ENCODE data around the gene CRELD1. TPM values are rescaled to one million over a fixed set of nuclear protein-coding genes. Genes with fewer than 3 reads are reported as not detected.

Gene CRELD1
- total RNA-seq, 5 donors from 2014 or later (not counting 1 experiment from before 2014, with no cell fraction given) = 23.0 to 55.2 (median 48.0) TPM

DNA sequence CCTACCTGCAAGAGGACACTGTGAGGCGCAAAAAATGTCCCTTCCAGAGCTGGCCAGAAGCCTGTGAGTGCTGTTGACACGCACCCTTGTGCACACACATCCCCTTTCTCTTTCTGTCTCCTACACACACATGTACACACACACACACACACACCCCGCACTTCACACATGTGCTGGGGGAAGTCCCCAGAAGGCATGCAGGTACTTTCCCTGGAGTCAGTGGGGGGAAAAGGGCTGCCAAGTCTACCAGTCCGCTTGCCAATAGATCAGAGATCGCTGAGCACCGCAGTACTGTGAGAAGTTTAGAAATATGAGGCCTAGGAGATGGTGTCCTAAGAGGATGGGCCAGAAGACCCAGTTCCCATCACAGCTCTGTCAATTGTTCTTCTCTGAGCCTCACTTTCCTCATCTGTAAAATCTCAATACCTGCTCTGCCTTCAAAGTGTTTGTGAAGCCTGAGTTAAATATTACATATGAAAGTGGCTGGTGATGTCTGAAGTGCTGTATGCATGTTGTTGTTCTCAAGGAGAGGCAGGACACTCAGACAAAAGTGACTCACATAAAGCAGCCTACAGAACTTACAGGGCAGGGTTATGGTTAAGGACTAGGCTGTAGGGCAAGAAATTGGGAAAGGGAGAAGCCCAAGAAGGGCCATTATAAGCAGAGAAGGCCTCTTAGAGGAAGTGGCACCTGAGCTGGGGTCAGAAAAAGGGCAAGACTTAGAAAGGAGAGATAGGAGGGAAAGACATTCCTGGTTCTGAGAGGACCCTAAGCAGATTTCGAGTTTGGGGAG lies 24.2 kb upstream of the CRELD1 start:
- 80% methylated on average over 5 of the region's 7 CpGs for WGBS (ENCODE audit: insufficient coverage)
- Histone ChIP-seq H3K27me3 (replicated peaks in 1 of 2; ENCODE audit: control insufficient read depth in 2 of 2, extremely low read depth in 1 of 2, insufficient read depth in 2 of 2, low read length in 1 of 2) (peaks cover 0 to 11% of the 10 kb centered on the region in 2 experiments), H3K4me1 (ENCODE audit: control insufficient read depth in 1 of 2, extremely low read depth in 1 of 2, insufficient read depth in 2 of 2, low read length in 2 of 2) (peaks cover 0 to 9% of the 10 kb centered on the region in 2 experiments), H3K36me3 (ENCODE audit: control insufficient read depth in 2 of 2, extremely low read depth in 1 of 2, insufficient read depth in 1 of 2, low read length in 1 of 2) (no peaks in the 10 kb centered on the region), H3K9me3 (no peaks in the 10 kb centered on the region), H3K4me3 (ENCODE audit: control insufficient read depth in 1 of 2, extremely low read depth in 1 of 2, low read length in 1 of 2) (no peak overlapping the region), H3K27ac (ENCODE audit: low read length) (no peak overlapping the region)
- DNase-seq = peak in 1 of 35 experiments; percentile 32
- Mint-ChIP-seq H3K9me3 (no peaks in the 10 kb centered on the region), H3K27me3 (no peaks in the 10 kb centered on the region), H3K27ac (peak overlapping the region in 1 of 2 donors; percentile 30), H3K4me3 (no peak overlapping the region), H3K36me3 (no peaks in the 10 kb centered on the region), H3K4me1 (peaks cover 0 to 22% (median 6%) of the 10 kb centered on the region in 3 donors)
- POLR2A ChIA-PET = interaction anchor here in 1 of 2 donors (0.6 kb wide), 1 partner anchor 412 kb away, joined by 9 read pairs; no protein-coding TSS in a partner anchor
- no peak for ATAC-seq (replicated peaks in 1 of 4)
- CTCF ChIA-PET = no interaction called here

DNA sequence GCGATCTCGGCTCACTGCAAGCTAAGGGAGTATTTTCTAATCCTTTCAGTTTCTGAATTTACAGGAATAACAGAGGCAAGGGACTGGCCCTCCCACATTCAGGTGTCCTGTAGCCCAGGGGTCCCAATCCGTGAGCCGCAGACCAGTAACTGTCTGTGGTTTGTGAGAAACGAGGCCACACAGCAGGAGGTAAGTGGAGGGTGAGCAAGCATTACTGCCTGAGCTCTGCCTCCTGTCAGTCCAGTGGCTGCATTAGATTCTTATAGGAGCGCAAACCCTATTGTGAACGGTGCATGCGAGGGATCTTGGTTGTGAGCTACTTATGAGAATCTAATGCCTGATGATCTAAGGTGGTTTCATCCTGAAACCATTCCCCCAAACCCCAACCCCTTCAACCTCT lies 21.8 kb upstream of the CRELD1 start:
- Histone ChIP-seq H3K9me3 (no peaks in the 10 kb centered on the region), H3K27ac (ENCODE audit: low read length) (no peak overlapping the region), H3K4me1 (ENCODE audit: control insufficient read depth in 1 of 2, extremely low read depth in 1 of 2, insufficient read depth in 2 of 2, low read length in 2 of 2) (peaks cover 3 to 28% of the 10 kb centered on the region in 2 experiments), H3K4me3 (ENCODE audit: control insufficient read depth in 1 of 2, extremely low read depth in 1 of 2, low read length in 1 of 2) (no peak overlapping the region), H3K27me3 (replicated peaks in 1 of 2; ENCODE audit: control insufficient read depth in 2 of 2, extremely low read depth in 1 of 2, insufficient read depth in 2 of 2, low read length in 1 of 2) (peaks cover 0 to 29% of the 10 kb centered on the region in 2 experiments), H3K36me3 (ENCODE audit: control insufficient read depth in 2 of 2, extremely low read depth in 1 of 2, insufficient read depth in 1 of 2, low read length in 1 of 2) (no peaks in the 10 kb centered on the region)
- Mint-ChIP-seq H3K4me1 (peaks cover 0 to 37% (median 18%) of the 10 kb centered on the region in 3 donors), H3K9me3 (no peaks in the 10 kb centered on the region), H3K27ac (peak overlapping the region in 1 of 2 donors; percentile 66), H3K4me3 (no peak overlapping the region), H3K36me3 (no peaks in the 10 kb centered on the region), H3K27me3 (no peaks in the 10 kb centered on the region)
- ATAC-seq (replicated peaks in 1 of 4) (no peak), DNase-seq (no peak)
- ChIA-PET POLR2A (interaction anchor here in 1 of 2 donors (0.6 kb wide), 1 partner anchor 36 kb away, joined by 3 read pairs; no protein-coding TSS in a partner anchor), CTCF (interaction anchor here (0.6 to 2.4 kb wide), 2 partner anchors 21 to 272 kb away, joined by 3 to 9 read pairs; partner anchors contain the start of gene JAGN1 (in 1 of the 2))
- 61% methylated on average over 5 of the region's 8 CpGs for whole genome bisulfite sequencing (ENCODE audit: insufficient coverage)

DNA sequence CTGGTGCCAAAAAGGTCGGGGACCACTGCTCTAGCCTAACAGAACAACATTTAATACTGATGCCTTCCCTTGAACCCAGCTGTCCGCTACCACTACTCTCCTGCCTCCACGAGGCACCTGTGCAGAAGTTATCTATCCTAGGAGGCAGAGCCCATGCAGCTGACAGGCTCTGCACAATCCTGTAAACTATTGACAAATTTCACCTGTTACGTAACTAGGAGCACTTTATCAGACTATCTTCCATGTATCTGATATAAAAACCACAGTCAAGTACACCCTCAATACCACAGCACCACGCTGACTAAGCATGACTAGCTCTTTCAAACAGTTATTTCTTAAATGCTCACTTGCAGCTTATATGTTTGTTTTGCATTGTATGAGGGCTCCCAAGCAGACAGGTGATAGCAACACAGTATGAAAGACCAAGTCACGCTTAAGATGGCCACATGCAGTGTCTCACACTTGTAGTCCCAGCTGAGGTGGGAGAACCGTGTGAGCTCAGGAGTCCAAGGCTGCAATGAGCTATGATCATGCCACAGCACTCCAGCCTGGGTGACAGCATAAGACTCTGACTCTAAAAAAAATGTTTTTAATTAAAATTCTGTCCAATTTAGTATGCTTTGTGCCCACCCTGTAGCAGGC lies 21.2 kb upstream of the CRELD1 start:
- H3K4me1 Mint-ChIP-seq = peaks cover 0 to 37% (median 19%) of the 10 kb centered on the region in 3 donors
- H3K4me3 Mint-ChIP-seq = peak overlapping the region in 1 of 3 donors; percentile 3
- POLR2A ChIA-PET = no interaction called here
- H3K27me3 Mint-ChIP-seq = no peaks in the 10 kb centered on the region
- peak overlapping the region in 1 of 2 donors; percentile 66 for H3K27ac Mint-ChIP-seq
- H3K4me1 ChIP-seq (ENCODE audit: control insufficient read depth in 1 of 2, extremely low read depth in 1 of 2, insufficient read depth in 2 of 2, low read length in 2 of 2) = peaks cover 3 to 32% of the 10 kb centered on the region in 2 experiments
- no peak overlapping the region for H3K27ac ChIP-seq (ENCODE audit: low read length)
- peaks cover 0 to 29% of the 10 kb centered on the region in 2 experiments for H3K27me3 ChIP-seq (replicated peaks in 1 of 2; ENCODE audit: control insufficient read depth in 2 of 2, extremely low read depth in 1 of 2, insufficient read depth in 2 of 2, low read length in 1 of 2)
- no peak overlapping the region for H3K4me3 ChIP-seq (ENCODE audit: control insufficient read depth in 1 of 2, extremely low read depth in 1 of 2, low read length in 1 of 2)
- H3K9me3 ChIP-seq = no peaks in the 10 kb centered on the region
- DNase-seq (peak in 1 of 35 experiments; percentile 33), ATAC-seq (replicated peaks in 1 of 4) (peak; percentile 32 to 44 (median 34))
- no peaks in the 10 kb centered on the region for H3K36me3 ChIP-seq (ENCODE audit: control insufficient read depth in 2 of 2, extremely low read depth in 1 of 2, insufficient read depth in 1 of 2, low read length in 1 of 2)
- WGBS (ENCODE audit: insufficient coverage) = 56% methylated on average over 6 of the region's 7 CpGs
- no peaks in the 10 kb centered on the region for H3K9me3 Mint-ChIP-seq
- CTCF ChIA-PET = interaction anchor here in 1 of 2 donors (2.4 kb wide), 1 partner anchor 21 kb away, joined by 9 read pairs; the partner anchor contains the start of gene JAGN1
- H3K36me3 Mint-ChIP-seq = no peaks in the 10 kb centered on the region

DNA sequence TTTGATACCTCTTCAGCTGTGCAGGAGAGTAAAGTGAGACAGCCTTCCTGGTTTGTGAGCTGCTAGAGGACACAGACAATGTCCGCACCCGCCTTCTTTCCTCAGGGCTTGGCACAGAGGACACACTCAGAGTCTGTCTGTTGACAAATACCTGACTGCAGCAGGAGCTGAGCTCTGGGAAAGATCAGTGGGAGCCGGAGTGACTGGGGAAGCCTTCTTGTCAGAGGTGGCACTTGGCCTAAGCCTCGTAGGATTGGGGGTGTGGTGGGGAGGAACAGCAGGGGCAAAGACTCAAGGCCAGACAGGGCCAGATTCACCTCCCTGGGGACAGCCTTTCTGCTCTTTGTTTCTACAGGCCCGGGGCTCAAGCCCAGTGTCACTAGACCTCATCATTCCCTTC lies 20.0 kb upstream of the CRELD1 start:
- H3K27me3 ChIP-seq (replicated peaks in 1 of 2; ENCODE audit: control insufficient read depth in 2 of 2, extremely low read depth in 1 of 2, insufficient read depth in 2 of 2, low read length in 1 of 2) = peaks cover 0 to 29% of the 10 kb centered on the region in 2 experiments
- DNase-seq (no peak), ATAC-seq (replicated peaks in 1 of 4) (no peak)
- H3K27me3 Mint-ChIP-seq = no peaks in the 10 kb centered on the region
- no peaks in the 10 kb centered on the region for H3K9me3 ChIP-seq
- WGBS (ENCODE audit: insufficient coverage) = 100% methylated on average over 3 of the region's 5 CpGs
- H3K4me3 Mint-ChIP-seq = no peak overlapping the region
- no peak overlapping the region for H3K27ac Mint-ChIP-seq
- peaks cover 3 to 32% of the 10 kb centered on the region in 2 experiments for H3K4me1 ChIP-seq (ENCODE audit: control insufficient read depth in 1 of 2, extremely low read depth in 1 of 2, insufficient read depth in 2 of 2, low read length in 2 of 2)
- no peak overlapping the region for H3K27ac ChIP-seq (ENCODE audit: low read length)
- POLR2A ChIA-PET = no interaction called here
- no peaks in the 10 kb centered on the region for H3K36me3 Mint-ChIP-seq
- no peaks in the 10 kb centered on the region for H3K9me3 Mint-ChIP-seq
- H3K36me3 ChIP-seq (ENCODE audit: control insufficient read depth in 2 of 2, extremely low read depth in 1 of 2, insufficient read depth in 1 of 2, low read length in 1 of 2) = no peaks in the 10 kb centered on the region
- H3K4me1 Mint-ChIP-seq = peaks cover 0 to 37% (median 19%) of the 10 kb centered on the region in 3 donors
- H3K4me3 ChIP-seq (ENCODE audit: control insufficient read depth in 1 of 2, extremely low read depth in 1 of 2, low read length in 1 of 2) = no peak overlapping the region
- CTCF ChIA-PET = interaction anchor here in 1 of 2 donors (2.4 kb wide), 1 partner anchor 23 kb away, joined by 9 read pairs; the partner anchor contains the start of gene JAGN1

DNA sequence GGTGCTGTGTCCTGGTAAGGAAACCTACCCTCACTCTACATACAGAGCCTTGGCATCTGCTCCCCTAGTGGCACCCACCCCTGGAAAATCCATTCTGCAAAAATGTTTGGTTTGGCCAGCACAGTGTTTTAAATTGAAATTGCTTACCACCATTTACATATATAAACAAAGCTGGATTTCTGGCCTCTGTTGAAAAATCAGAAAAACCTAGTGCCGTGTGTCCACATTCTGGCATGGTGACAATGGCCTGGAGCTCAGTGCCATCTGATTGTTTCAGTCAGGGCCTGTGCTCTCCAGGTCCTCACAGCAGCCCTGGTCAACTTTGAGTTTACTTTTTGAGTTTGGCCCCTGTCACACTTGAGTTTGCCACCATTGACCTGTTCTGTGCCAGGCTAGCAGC lies 19.6 kb upstream of the CRELD1 start:
- peak overlapping the region in 1 of 3 donors; percentile 73 for H3K4me3 Mint-ChIP-seq
- Histone ChIP-seq H3K9me3 (no peaks in the 10 kb centered on the region), H3K27me3 (replicated peaks in 1 of 2; ENCODE audit: control insufficient read depth in 2 of 2, extremely low read depth in 1 of 2, insufficient read depth in 2 of 2, low read length in 1 of 2) (peaks cover 0 to 29% of the 10 kb centered on the region in 2 experiments), H3K4me1 (ENCODE audit: control insufficient read depth in 1 of 2, extremely low read depth in 1 of 2, insufficient read depth in 2 of 2, low read length in 2 of 2) (peaks cover 3 to 32% of the 10 kb centered on the region in 2 experiments), H3K4me3 (ENCODE audit: control insufficient read depth in 1 of 2, extremely low read depth in 1 of 2, low read length in 1 of 2) (no peak overlapping the region), H3K36me3 (ENCODE audit: control insufficient read depth in 2 of 2, extremely low read depth in 1 of 2, insufficient read depth in 1 of 2, low read length in 1 of 2) (no peaks in the 10 kb centered on the region), H3K27ac (ENCODE audit: low read length) (no peak overlapping the region)
- CTCF ChIA-PET = interaction anchor here in 1 of 2 donors (2.4 kb wide), 1 partner anchor 23 kb away, joined by 9 read pairs; the partner anchor contains the start of gene JAGN1
- no peaks in the 10 kb centered on the region for H3K36me3 Mint-ChIP-seq
- 100% methylated on average over 1 of the region's 1 CpG for WGBS (ENCODE audit: insufficient coverage)
- ATAC-seq (replicated peaks in 1 of 4) (no peak), DNase-seq (no peak)
- H3K9me3 Mint-ChIP-seq = no peaks in the 10 kb centered on the region
- H3K27ac Mint-ChIP-seq = no peak overlapping the region
- H3K27me3 Mint-ChIP-seq = no peaks in the 10 kb centered on the region
- POLR2A ChIA-PET = no interaction called here
- peaks cover 0 to 37% (median 19%) of the 10 kb centered on the region in 3 donors for H3K4me1 Mint-ChIP-seq

DNA sequence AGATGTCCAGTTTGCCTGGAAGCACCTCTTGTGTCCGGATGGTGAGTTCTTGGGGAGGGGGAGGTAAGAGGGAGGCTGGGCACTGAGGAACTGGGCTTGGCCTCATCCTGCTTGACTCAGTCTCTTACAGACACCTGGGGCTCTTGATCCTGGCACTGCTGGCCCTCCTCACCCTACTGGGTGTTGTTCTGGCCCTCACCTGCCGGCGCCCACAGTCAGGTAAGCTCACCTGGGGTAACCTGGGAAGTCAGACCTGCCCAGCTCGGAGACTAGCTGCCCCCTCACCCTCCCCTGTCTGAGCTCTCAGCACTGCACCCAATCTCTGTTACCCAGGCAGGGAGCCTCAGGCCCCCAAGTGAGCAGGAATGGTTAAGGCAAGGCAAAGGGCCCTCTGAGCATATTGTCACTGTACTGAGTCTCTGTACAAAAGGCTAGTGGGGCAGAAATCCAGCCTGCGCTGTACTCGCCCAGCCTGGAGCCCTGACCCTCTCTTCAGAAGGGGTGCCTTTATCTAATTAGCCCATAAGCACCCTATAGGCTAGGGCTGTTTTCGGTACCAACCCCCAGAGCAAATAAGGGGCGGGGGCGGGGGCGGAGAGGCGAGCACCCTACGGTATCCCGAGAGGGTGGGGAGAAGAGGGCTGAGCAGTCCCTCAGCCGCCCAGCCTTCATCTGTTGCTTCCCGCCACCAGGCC lies 18.9 kb upstream of the CRELD1 start:
- H3K4me1 ChIP-seq (ENCODE audit: control insufficient read depth in 1 of 2, extremely low read depth in 1 of 2, insufficient read depth in 2 of 2, low read length in 2 of 2) = peaks cover 3 to 32% of the 10 kb centered on the region in 2 experiments
- H3K27me3 ChIP-seq (replicated peaks in 1 of 2; ENCODE audit: control insufficient read depth in 2 of 2, extremely low read depth in 1 of 2, insufficient read depth in 2 of 2, low read length in 1 of 2) = peaks cover 0 to 29% of the 10 kb centered on the region in 2 experiments
- 18% methylated on average over 11 of the region's 15 CpGs for WGBS (ENCODE audit: insufficient coverage)
- H3K9me3 ChIP-seq = no peaks in the 10 kb centered on the region
- DNase-seq (no peak), ATAC-seq (replicated peaks in 1 of 4) (peak in 2 of 4 experiments; percentile 49 to 64)
- CTCF ChIA-PET = no interaction called here
- Mint-ChIP-seq H3K36me3 (no peaks in the 10 kb centered on the region), H3K27me3 (no peaks in the 10 kb centered on the region), H3K27ac (no peak overlapping the region), H3K4me1 (peaks cover 0 to 31% (median 19%) of the 10 kb centered on the region in 3 donors), H3K9me3 (no peaks in the 10 kb centered on the region), H3K4me3 (peak overlapping the region; percentile 9 to 73 (median 41))
- H3K36me3 ChIP-seq (ENCODE audit: control insufficient read depth in 2 of 2, extremely low read depth in 1 of 2, insufficient read depth in 1 of 2, low read length in 1 of 2) = no peaks in the 10 kb centered on the region
- no peak overlapping the region for H3K27ac ChIP-seq (ENCODE audit: low read length)
- POLR2A ChIA-PET = no interaction called here
- H3K4me3 ChIP-seq (ENCODE audit: control insufficient read depth in 1 of 2, extremely low read depth in 1 of 2, low read length in 1 of 2) = peak overlapping the region in 1 of 2 donors; percentile 44
